CD14-positive monocyte (primary cell): ENCODE results near the gene CRMP1. TPM values are rescaled to one million over a fixed set of nuclear protein-coding genes. Genes with fewer than 3 reads are reported as not detected.

Experiments
- DNase-seq, 3 donors: peaks; one replicate each; pipeline ENCODE4 v3.0.0-alpha.2; 2011 to 2022
- H2AFZ ChIP-seq: 2 replicates; pipeline ENCODE4 v1.6.0; 2012; ENCODE audit warnings: mild to moderate bottlenecking, low read depth, low read length, inconsistent platforms; ENCODE audit not compliant: insufficient read depth, poor library complexity, severe bottlenecking
- H3K27ac ChIP-seq, 2 donors: 1 replicate in 1 of 2; 2 replicates in 1 of 2; pipeline ENCODE4 v1.5.1; 2012 to 2013; ENCODE audit warnings: low read length in 2 of 2, control low read depth in 1 of 2, inconsistent platforms in 1 of 2, low read depth in 1 of 2, mild to moderate bottlenecking in 1 of 2
- H3K27me3 ChIP-seq, 2 donors: one replicate each; pipeline versions ENCODE4 v1.6.0 to v1.6.1; 2011 to 2013; ENCODE audit warnings: low read length in 2 of 2; ENCODE audit not compliant: control insufficient read depth in 2 of 2, insufficient read depth in 2 of 2
- H3K36me3 ChIP-seq, 2 donors: replicated peaks in 1 of 2; 1 replicate in 1 of 2; 2 replicates in 1 of 2; pipeline versions ENCODE4 v1.5.1 to v1.6.1; 2012 to 2013; ENCODE audit warnings: low read length in 2 of 2, control low read depth in 1 of 2, inconsistent platforms in 1 of 2, mild to moderate bottlenecking in 1 of 2; ENCODE audit not compliant: insufficient read depth in 2 of 2, control insufficient read depth in 1 of 2
- H3K4me1 ChIP-seq, 2 donors: 1 replicate in 1 of 2; 2 replicates in 1 of 2; pipeline versions ENCODE4 v1.5.1 to v1.6.1; 2012 to 2013; ENCODE audit warnings: low read length in 2 of 2, control low read depth in 1 of 2, inconsistent platforms in 1 of 2, mild to moderate bottlenecking in 1 of 2, moderate library complexity in 1 of 2; ENCODE audit not compliant: insufficient read depth in 2 of 2, control insufficient read depth in 1 of 2
- H3K4me2 ChIP-seq: replicated peaks from 2 replicates; pipeline ENCODE3; 2012; ENCODE audit warnings: low read length, moderate library complexity, mild to moderate bottlenecking; ENCODE audit not compliant: poor library complexity, severe bottlenecking; ENCODE audit errors: extremely low read depth
- H3K4me3 ChIP-seq, 3 experiments: fragments of 200-600 bp in 1 of 3; sonication (generic) in 1 of 3; replicated peaks in 1 of 3; 1 replicate in 2 of 3; 2 replicates in 1 of 3; pipeline ENCODE4 v1.5.1; 2011 to 2013; ENCODE audit warnings: low read length in 3 of 3, mild to moderate bottlenecking in 3 of 3, control low read depth in 2 of 3, low read depth in 2 of 3, inconsistent platforms in 1 of 3, moderate library complexity in 1 of 3
- H3K79me2 ChIP-seq: 2 replicates; pipeline ENCODE4 v1.6.0; 2012; ENCODE audit warnings: mild to moderate bottlenecking, control low read depth, inconsistent platforms, low read length, moderate library complexity; ENCODE audit not compliant: insufficient read depth
- H3K9ac ChIP-seq: 2 replicates; pipeline ENCODE4 v1.6.0; 2017; ENCODE audit warnings: low read length, mild to moderate bottlenecking; ENCODE audit not compliant: insufficient read depth, poor library complexity, severe bottlenecking
- H3K9me3 ChIP-seq, 2 donors: replicated peaks in 1 of 2; 1 replicate in 1 of 2; 2 replicates in 1 of 2; pipeline versions ENCODE4 v1.5.1 to v1.6.1; 2012 to 2013; ENCODE audit warnings: low read length in 2 of 2, control low read depth in 1 of 2; ENCODE audit not compliant: control insufficient read depth in 1 of 2, insufficient read depth in 1 of 2
- H4K20me1 ChIP-seq: 2 replicates; pipeline ENCODE4 v1.6.0; 2012; ENCODE audit warnings: mild to moderate bottlenecking, low read length, control low read depth, moderate library complexity; ENCODE audit not compliant: insufficient read depth
- H3K27ac Mint-ChIP-seq, 7 donors: one replicate each; pipeline ENCODE4 v1.8.0; 2020; ENCODE audit warnings: mild to moderate bottlenecking in 7 of 7, mixed read lengths in 7 of 7, moderate library complexity in 6 of 7, inconsistent platforms in 2 of 7
- H3K27me3 Mint-ChIP-seq, 3 donors: one replicate each; pipeline ENCODE4 v1.8.0; 2021 to 2022; ENCODE audit warnings: low read depth in 3 of 3, mild to moderate bottlenecking in 3 of 3, mixed read lengths in 3 of 3, moderate library complexity in 3 of 3, inconsistent platforms in 1 of 3
- H3K36me3 Mint-ChIP-seq, 2 donors: one replicate each; pipeline ENCODE4 v1.8.0; 2020; ENCODE audit warnings: mixed read lengths in 2 of 2, inconsistent platforms in 1 of 2, mild to moderate bottlenecking in 1 of 2
- H3K4me1 Mint-ChIP-seq: one replicate; pipeline ENCODE4 v1.8.0; 2020; ENCODE audit warnings: mild to moderate bottlenecking, mixed read lengths
- H3K4me3 Mint-ChIP-seq, 2 donors: one replicate each; pipeline ENCODE4 v1.8.0; 2020; ENCODE audit warnings: mild to moderate bottlenecking in 2 of 2, mixed read lengths in 2 of 2, moderate library complexity in 1 of 2
- H3K9me3 Mint-ChIP-seq, 7 donors: one replicate each; pipeline ENCODE4 v1.8.0; 2020 to 2022; ENCODE audit warnings: mixed read lengths in 7 of 7, mild to moderate bottlenecking in 6 of 7, moderate library complexity in 6 of 7, inconsistent platforms in 2 of 7
- WGBS: methylation state at CpG from one replicate; pipeline ENCODE4 v1.1.5; 2013; ENCODE audit warnings: missing lambda C conversion rate; ENCODE audit not compliant: insufficient coverage; 5-methylcytosine and 5-hydroxymethylcytosine counted together
- intact Hi-C, 2 donors: fragments of 100-400 bp; cut with micrococcal nuclease; formaldehyde crosslinking; loops; one replicate each; pipeline versions ENCODE4 v1.15.0 to v1.15.1; 2023
- polyA plus RNA-seq, 3 donors: library from polyadenylated mRNA; depleted of rRNA in 1 of 3; unstranded in 2 of 3; stranded (reverse) in 1 of 3; fragments of 300-500 nt in 2 of 3; fragments of >200 nt in 1 of 3; fragmentation: Illumina TruSeq in 2 of 3; gene quantifications; 1 replicate in 2 of 3; 2 replicates in 1 of 3; pipeline ENCODE4 v1.2.3, GENCODE V29; 2012 to 2021
- TF ChIP-seq, protein P1 (sequence below): fragments of 200-600 bp; IDR thresholded peaks from one replicate; pipeline ENCODE4 v1.8.0; 2022; ENCODE audit warnings: antibody characterized with exemption, mild to moderate bottlenecking

Gene CRMP1
- polyA plus RNA-seq, 3 donors, result not detected

DNA sequence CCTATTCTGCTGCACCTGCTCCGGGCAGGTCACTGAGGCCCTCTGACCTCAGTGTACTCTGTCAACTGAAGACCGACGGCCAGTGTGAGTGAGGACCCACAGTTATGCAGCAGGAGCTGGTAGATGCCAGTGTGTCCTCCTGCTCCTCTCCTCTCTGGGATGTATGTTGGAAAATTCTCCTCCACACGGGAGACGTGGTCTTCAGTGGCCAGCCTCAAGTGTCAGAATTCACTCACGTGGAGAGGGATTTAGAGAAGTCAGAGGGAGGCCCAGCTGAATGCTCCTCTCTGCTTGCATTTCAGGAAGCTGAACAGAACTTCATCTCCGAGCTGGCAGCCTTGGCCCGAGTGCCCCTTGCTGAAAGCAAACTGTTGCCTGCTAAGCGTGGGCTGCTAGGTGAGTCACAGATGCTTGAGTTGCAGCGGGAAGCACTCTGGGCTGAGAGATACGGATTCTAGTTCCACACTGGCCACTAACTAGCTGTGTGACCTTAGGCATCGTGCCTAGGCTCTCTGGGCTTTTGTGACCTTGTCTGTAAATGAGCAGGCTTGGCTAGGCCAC lies 83.6 kb downstream of the CRMP1 start:
- TF ChIP-seq, protein P1, sequence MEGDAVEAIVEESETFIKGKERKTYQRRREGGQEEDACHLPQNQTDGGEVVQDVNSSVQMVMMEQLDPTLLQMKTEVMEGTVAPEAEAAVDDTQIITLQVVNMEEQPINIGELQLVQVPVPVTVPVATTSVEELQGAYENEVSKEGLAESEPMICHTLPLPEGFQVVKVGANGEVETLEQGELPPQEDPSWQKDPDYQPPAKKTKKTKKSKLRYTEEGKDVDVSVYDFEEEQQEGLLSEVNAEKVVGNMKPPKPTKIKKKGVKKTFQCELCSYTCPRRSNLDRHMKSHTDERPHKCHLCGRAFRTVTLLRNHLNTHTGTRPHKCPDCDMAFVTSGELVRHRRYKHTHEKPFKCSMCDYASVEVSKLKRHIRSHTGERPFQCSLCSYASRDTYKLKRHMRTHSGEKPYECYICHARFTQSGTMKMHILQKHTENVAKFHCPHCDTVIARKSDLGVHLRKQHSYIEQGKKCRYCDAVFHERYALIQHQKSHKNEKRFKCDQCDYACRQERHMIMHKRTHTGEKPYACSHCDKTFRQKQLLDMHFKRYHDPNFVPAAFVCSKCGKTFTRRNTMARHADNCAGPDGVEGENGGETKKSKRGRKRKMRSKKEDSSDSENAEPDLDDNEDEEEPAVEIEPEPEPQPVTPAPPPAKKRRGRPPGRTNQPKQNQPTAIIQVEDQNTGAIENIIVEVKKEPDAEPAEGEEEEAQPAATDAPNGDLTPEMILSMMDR, result no peak
- Histone ChIP-seq H3K27ac (no peak overlapping the region), H3K79me2 (no peaks in the 10 kb centered on the region), H3K4me3 (no peak overlapping the region), H3K4me2 (no peak overlapping the region), H3K27me3 (no peaks in the 10 kb centered on the region), H3K4me1 (no peaks in the 10 kb centered on the region), H3K36me3 (no peaks in the 10 kb centered on the region), H2AFZ (no peak overlapping the region), H3K9ac (no peak overlapping the region), H4K20me1 (no peaks in the 10 kb centered on the region), H3K9me3 (no peaks in the 10 kb centered on the region)
- H3K27me3 Mint-ChIP-seq, result peaks cover 2 to 5% (median 2%) of the 10 kb centered on the region in 3 donors
- no peaks in the 10 kb centered on the region for H3K4me1 Mint-ChIP-seq
- H3K27ac Mint-ChIP-seq, result no peak overlapping the region
- DNase-seq, result no peak
- WGBS, result 92% methylated on average over 7 of the region's 12 CpGs
- no peak overlapping the region for H3K4me3 Mint-ChIP-seq
- H3K36me3 Mint-ChIP-seq, result no peaks in the 10 kb centered on the region
- H3K9me3 Mint-ChIP-seq, result peaks cover 0 to 1% (median 0%) of the 10 kb centered on the region in 7 donors
- intact Hi-C loops, result no loop called here

DNA sequence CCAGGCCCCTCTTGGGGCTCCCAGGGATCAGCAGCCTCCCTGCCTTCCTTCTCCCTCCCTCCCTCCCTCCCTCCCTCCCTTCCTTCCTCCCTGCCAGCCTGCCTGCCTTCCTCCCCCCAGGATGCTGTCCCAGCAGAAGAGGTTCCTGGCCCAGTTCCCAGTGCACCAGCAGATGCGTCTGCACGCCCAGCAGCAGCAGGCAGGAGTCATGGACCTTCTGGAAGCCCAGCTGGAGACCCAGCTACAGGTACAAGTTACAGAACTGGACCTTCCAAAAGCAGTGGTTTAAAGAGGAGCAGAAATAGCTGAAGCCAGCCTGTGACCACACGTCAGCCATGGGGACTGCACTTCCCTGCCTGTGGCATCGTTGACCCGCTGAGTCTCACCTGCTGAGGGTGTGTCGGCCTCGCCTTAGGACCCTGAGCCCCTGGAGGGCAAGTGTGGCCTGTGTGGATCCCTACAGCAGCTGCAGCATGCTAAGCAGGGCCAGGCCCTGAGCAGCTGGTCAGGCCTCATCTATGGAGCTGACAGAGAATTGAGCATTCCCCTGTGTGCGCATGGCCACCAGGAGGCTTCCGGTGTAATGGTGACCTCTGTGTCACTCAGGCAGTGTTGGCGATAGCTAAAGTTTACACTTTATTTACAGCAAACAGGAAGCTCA lies 84.7 kb downstream of the CRMP1 start:
- Histone ChIP-seq H4K20me1 (no peaks in the 10 kb centered on the region), H3K36me3 (no peaks in the 10 kb centered on the region), H3K79me2 (no peaks in the 10 kb centered on the region), H3K27ac (no peak overlapping the region), H2AFZ (no peak overlapping the region), H3K9me3 (no peaks in the 10 kb centered on the region), H3K4me1 (no peaks in the 10 kb centered on the region), H3K4me3 (no peak overlapping the region), H3K9ac (no peak overlapping the region), H3K27me3 (no peaks in the 10 kb centered on the region), H3K4me2 (no peak overlapping the region)
- H3K4me3 Mint-ChIP-seq, result no peak overlapping the region
- H3K9me3 Mint-ChIP-seq, result peaks cover 0 to 1% (median 0%) of the 10 kb centered on the region in 7 donors
- H3K27me3 Mint-ChIP-seq, result peaks cover 0 to 5% (median 2%) of the 10 kb centered on the region in 3 donors
- no peak overlapping the region for H3K27ac Mint-ChIP-seq
- no peaks in the 10 kb centered on the region for H3K4me1 Mint-ChIP-seq
- no peak for DNase-seq
- no peaks in the 10 kb centered on the region for H3K36me3 Mint-ChIP-seq
- TF ChIP-seq, protein P1, result no peak
- intact Hi-C loops, result no loop called here
- 76% methylated on average over 8 of the region's 10 CpGs for WGBS
